Activated CD8-positive, alpha-beta memory T cell treated with anti-CD3 and anti-CD28 coated beads for 1 hour (primary cell): ENCODE results near the gene ZFYVE1.
A peak's percentile ranks its signal among the peaks of the same experiment; 100 is the strongest.
"Not testable (repeated sequence)": the region's sequence is repeated elsewhere in the genome, so short reads cannot be mapped to it uniquely, and the experiment has no call there.

Source experiments
- DNase-seq, 2 donors: peaks; one replicate each; pipeline ENCODE4 v3.0.0-alpha.2; 2020; ENCODE audit warnings: low read depth in 1 of 2; ENCODE audit errors: extremely low read depth in 1 of 2

The ZFYVE1 gene

GRCh38 chr14:73026845-73027542, at the start of gene ZFYVE1:
ZFYVE1 (minus strand) TSS chr14:73027106; CDS start chr14:73024508, 2,598 bp downstream.
- DNase-seq: peak; percentile 72 to 81

DNA sequence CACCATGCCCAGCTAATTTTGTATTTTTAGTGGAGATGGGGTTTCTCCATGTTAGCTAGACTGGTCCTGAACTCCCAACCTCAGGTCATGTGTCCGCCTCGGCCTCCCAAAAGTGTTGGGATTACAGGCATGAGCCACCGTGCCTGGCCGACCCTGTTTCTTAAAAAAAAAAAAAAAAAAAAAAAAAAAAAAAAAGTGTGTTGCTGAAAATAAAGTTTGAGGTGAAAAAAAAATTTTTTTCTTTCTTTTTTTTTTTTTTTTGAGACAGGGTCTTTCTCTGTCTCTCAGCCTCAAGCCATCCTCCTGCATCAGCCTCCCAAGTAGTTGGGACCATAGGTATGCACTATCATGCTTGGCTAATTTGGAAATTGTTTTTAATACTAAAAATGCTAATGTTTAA, 42.7 kb upstream of the ZFYVE1 start:
- no peak for DNase-seq

DNA sequence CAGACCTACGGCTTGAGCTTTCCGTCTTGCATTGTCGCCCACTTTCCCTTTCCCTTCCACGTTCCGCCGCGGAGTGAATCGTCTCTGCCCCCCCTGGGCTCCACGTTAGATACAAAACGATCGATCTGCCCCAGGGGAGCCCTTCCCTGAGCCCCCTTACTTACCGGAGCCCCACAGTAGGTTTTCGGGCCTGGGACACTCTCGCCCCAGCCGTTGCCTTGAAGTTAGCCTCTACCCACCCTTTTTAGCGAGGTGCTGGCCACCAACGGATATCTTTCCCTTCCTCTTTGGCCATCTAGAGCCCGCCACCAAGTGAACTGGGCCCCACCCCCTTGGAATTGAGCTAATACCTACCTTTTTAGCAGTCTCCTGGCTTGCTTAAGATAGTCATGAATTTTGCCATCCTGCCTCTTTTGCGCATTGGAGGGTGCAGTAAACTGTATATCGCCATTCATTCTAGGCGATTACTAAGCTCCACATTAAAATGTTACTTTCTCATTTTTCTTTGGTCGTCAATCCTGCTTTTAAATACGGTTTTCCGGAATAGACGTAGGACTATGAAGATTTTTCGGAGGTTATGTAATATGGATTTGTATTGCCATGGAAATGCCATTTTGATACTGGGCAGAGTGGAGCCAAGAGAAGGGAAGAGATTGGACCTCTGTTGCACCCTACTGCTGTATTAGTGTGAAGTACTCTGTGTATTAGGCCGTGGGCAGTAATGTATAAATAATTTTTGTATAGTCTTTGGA, 32.2 kb upstream of the ZFYVE1 start:
- no peak for DNase-seq

DNA sequence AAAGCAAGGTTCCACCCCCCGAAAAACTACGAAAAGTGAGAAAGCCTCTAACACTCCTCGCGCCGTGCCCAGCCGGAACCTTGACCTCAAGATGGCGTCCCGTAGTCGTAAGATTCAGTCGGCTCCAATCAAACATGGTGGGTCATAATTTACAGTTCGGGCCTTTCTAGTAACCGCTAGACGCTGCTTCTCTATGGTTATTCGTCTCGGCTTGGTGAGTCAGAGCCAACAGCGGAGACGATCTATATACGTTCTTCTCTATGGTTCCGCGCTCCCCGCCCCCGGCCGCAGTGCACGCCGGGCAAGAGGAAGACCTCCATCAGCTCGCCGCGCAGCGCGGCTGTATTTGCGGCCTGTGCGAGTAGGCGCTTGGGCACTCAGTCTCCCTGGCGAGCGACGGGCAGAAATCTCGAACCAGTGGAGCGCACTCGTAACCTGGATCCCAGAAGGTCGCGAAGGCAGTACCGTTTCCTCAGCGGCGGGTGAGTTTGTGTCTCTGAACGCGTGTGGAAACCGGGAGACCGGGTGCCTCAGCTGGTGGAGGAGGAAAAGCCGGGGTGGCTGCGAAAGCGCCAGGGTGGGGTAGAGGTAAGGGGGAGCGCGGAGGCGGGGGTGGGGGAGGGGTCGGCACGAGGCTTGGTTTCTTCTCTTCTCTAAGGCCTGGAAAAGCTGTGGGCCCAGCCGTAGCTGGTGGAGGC, 31.5 kb upstream of the ZFYVE1 start, which contains the start of gene RBM25:
RBM25 (plus strand) TSS at position 311 of the 698 bp plus-strand sequence. CDS start 13,108 bp downstream, outside the sequence.
- peak; percentile 82 to 87 for DNase-seq

DNA sequence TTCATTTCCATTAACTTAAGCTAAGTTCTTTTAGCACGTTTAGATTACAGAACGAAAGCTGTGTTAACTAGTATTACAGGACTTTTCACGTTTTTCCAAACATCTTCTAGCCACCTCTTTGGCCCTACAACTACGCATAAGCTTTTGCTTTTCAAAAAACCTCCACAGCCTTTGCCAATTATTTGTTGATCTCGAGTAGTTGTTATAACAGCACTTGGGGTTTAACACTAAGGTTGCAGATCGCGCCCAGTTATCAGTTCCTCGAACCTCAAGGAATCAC, 31.0 kb upstream of the ZFYVE1 start:
- no peak for DNase-seq

- DNase-seq: no peak
Observed at GRCh38 chr14:73055251-73055650, 28.3 kb upstream of the ZFYVE1 start.

- no peak for DNase-seq
Observed at GRCh38 chr14:73049428-73049827, 22.5 kb upstream of the ZFYVE1 start.

- no peak for DNase-seq
Observed at GRCh38 chr14:73047808-73048207, 20.9 kb upstream of the ZFYVE1 start.

DNA sequence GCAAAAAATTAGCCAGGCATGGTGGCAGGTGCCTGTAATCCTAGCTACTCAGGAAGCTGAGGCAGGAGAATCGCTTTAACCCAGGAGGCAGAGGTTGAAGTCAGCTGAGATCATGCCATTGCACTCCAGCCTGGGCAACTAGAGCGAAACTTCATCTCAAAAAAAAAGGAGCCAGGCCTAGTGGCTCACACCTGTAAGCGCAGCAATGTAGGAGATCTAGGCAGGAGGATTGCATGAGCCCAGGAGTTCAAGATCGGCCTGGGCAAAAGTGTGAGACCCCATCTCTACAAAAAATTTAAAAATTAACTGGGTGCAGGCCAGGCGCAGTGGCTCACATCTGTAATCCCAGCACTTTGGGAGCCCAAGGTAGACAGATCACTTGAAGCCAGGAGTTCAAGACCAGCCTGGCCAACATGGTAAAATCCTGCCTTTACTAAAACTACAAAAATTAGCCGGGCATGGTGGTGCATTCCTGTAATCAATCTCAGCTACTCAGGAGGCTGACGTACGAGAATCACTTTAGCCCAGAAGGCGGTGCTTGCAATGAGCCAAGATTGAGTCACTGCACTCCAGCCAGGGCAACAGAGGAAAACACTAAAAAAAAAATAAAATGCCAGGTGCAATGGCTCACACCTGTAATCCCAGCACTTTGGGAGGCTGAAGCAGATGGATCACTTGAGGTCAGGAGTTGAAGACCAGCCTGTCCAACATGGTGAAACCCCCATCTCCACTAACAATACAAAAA, 10.0 kb upstream of the ZFYVE1 start:
- not testable (repeated sequence) for DNase-seq

DNA sequence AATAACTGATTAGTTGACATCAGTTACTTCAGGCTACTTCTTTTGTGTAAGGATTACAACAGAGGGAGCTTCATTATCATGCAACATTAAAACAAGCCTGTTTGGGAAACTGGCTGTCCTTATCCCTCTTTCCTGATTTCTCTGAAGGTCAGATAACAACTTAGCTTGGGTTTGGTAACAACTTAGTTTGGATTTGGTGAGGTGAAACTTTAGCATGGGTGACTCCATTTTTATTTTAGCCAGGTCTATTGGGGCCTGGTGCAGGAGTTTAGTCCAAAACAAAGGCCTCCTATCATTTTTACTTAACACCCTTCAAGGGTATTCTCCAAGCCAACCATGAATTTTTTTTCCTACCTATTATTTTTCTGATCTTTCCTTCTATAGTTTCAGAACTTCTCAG, 1.1 kb upstream of the ZFYVE1 start:
- no peak for DNase-seq

DNA sequence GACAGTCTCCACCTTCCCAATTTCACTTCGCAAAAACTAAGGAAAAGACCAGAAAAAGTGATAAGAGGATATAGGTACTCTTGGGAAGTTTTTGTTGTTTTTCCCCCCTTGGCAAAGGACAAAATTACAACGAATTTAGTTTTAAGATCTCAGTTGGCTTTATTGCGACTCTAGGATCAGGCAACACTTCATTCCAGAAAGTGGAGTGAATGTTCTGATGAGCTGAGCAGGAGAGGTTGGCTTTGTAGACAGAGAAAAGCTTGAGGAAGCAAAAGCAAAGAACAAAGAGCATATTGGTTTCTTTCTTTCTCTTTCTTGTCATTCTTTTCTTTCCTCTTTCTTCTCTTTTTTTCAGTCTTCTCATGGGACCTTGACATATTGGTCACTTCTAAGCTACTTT, 640 bp upstream of the ZFYVE1 start:
- DNase-seq: no peak

GRCh38 chr14:73026243-73026844, 562 bp downstream of the ZFYVE1 start:
- no peak for DNase-seq

DNA sequence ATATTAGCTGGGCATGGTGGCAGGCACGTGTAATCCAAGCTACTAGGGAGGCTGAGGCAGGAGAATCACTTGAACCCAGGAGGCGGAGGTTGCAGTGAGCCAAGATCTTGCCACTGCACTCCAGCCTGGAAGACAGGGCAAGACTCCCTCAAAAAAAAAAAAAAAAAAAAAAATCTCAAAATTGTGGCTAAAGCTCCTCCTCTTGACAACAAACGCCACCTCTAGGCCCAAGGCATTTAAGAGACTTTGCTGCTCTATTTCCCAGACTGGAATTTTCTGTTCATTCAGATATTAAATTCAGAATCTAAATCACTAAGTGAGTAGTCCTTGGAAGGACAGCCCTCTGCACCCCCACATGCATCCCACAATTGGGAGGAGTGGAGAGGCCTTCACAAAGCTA, 1.4 kb downstream of the ZFYVE1 start:
- DNase-seq: no peak

DNA sequence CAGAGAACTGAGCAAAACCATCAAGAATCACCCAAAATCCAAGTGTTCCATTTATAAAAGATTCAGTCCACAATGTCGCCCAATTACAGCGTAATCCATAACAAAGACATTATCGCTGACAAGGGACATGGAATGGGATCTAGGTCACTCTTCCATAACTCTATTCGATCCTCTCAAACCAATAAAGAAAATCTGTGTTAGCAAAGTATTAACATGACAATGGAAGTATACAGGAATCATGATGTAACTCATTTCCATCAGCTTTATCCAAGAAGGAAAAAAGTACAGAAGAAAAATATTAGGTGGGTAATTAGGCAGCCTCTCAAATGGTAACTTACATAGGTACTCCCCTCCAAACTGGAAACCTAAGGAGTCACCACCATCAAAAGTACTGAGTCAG, 4.9 kb downstream of the ZFYVE1 start:
- DNase-seq: no peak

DNA sequence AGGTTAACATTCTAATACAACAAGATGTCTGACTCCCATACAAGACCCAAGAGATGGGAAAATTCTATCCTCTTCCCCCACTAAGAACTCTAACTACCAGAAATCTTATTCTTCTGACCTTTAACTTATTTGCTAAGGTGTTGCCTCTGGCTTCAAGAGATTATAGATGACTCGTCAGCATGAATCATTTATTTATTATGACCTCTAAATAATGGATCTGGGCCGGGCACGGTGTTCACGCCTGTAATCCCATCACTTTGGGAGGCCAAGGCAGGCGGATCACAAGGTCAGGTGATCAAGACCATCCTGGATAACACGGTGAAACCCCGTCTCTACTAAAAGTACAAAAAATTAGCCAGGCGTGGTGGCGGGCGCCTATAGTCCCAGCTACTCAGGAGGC, 10.9 kb downstream of the ZFYVE1 start:
- DNase-seq: not testable (repeated sequence)

GRCh38 chr14:73015552-73015951, 11.4 kb downstream of the ZFYVE1 start:
- DNase-seq: not testable (repeated sequence)

GRCh38 chr14:73014105-73014504, 12.8 kb downstream of the ZFYVE1 start:
- DNase-seq: no peak

- not testable (repeated sequence) for DNase-seq
Observed at GRCh38 chr14:73011189-73011588, 15.7 kb downstream of the ZFYVE1 start.

DNA sequence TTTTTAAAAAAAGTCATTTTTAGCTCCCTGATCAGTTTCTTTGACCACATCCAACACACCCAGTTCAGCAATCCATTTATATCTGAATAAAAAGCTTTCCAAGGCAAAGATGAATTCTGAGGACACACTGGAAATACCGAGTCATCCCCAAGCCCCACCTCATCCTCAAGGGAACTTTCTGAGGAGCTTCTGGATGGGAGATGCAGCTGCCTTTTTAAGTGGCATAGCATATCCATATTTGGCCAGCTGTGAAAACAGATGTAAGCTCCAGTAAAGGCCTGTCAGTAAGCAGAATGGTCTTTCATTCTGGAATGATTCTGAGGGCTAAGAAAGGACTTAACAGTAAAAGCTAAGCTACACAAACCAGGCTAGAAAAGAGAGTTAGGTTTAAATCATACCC, 18.4 kb downstream of the ZFYVE1 start:
- DNase-seq: no peak

DNA sequence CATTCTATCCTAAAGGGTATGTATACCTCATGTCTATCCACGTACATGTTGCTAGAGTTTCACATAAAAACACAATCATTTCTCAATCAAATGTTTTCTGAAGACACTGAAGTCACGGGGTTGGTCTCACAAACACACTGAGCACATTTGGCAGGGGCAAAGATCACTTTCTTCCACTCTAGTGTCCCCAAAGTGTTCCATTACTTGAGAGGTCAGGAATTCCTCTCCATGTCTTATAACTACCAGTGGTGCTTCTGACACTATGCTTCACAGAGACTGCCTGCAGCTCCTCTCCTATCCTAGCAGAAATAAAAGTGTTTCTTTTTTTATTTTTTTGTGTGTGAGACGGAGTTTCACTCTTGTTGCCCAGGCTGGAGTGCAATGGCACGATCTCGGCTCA, 19.1 kb downstream of the ZFYVE1 start:
- DNase-seq: no peak

DNA sequence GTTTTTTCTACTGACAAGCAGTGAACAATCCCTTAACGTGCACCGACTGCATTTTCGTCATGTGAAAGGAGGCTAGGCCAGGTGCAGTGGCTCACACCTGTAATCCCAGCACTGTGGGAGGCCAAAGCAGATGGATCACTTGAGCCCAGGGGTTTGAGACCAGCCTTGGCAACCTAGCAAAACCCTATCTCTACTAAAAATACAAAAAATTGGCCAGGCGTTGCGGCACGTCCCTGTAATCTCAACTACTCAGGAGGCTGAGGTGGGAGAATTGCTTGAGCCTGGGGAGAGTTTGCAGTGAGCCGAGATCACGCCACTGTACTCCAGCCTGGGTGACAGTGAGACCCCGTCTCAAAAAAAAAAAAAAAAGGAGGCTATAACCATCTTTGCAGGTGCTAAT, 22.3 kb downstream of the ZFYVE1 start:
- not testable (repeated sequence) for DNase-seq
